ENCODE data around the gene CDK4. TPM values are rescaled to one million over a fixed set of nuclear protein-coding genes. Genes with fewer than 3 reads are reported as not detected.
A peak's percentile ranks its signal among the peaks of the same experiment; 100 is the strongest.

Gene CDK4
- total RNA-seq, 1 experiment from 2014 or later = 218 TPM

GRCh38 chr12:57741844-57742738, 10.0 kb downstream of the CDK4 start:
- H2AK5ac ChIP-seq (ENCODE audit: insufficient read length, low read length) = no peak overlapping the region
- no peak overlapping the region for H2BK5ac ChIP-seq (ENCODE audit: insufficient read length, low read length)
- peaks cover 2% of the 10 kb centered on the region; the same call in 1 of the 2 replicates for H3K4me1 ChIP-seq (ENCODE audit: insufficient read depth, low read length)
- WGBS (ENCODE audit: extremely low coverage, insufficient read length, low lambda C conversion rate) = no CpG with 5 or more reads among the region's 14 CpGs
- H3K9me3 ChIP-seq (ENCODE audit: control insufficient read depth, low read depth, low read length) = no peaks in the 10 kb centered on the region
- no peaks in the 10 kb centered on the region for H3K79me2 ChIP-seq (ENCODE audit: insufficient read depth, low read length)
- H3K4me3 Mint-ChIP-seq = peak overlapping the region; percentile 47 to 48; a peak in 4 of 5 replicates
- peak overlapping the region; percentile 4 for H3K4me2 ChIP-seq (ENCODE audit: insufficient read depth, insufficient read length, low read length)
- no peak overlapping the region for H3K56ac ChIP-seq (ENCODE audit: insufficient read length, low read depth, low read length)
- H3K4me1 Mint-ChIP-seq = peaks cover 23 to 24% of the 10 kb centered on the region in 2 experiments
- DNase-seq = peak; percentile 89
- peaks cover under 1 to 17% (median 11%) of the 10 kb centered on the region in 3 experiments; a peak in 6 of 7 replicates for H3K36me3 Mint-ChIP-seq (ENCODE audit: insufficient read depth in 1 of 3, low read depth in 3 of 3)
- no peak overlapping the region for H3K9ac ChIP-seq (ENCODE audit: extremely low read depth, insufficient read length, low read length)
- no peak overlapping the region for H3K23ac ChIP-seq (ENCODE audit: insufficient read length, low read depth, low read length)
- H3K27ac Mint-ChIP-seq = no peak overlapping the region
- no peaks in the 10 kb centered on the region for H4K20me1 ChIP-seq (ENCODE audit: control insufficient read depth, insufficient read depth, insufficient read length)
- no peak overlapping the region for H4K8ac ChIP-seq (replicated peaks; ENCODE audit: insufficient read length, low read depth, low read length)
- no peak overlapping the region for H3K18ac ChIP-seq (ENCODE audit: insufficient read length, low read depth, low read length)
- H3K79me1 ChIP-seq (ENCODE audit: insufficient read depth, low read depth, low read length, poor library complexity, severe bottlenecking) = no peaks in the 10 kb centered on the region
- H2BK20ac ChIP-seq (ENCODE audit: low read depth, low read length, poor library complexity, severe bottlenecking) = no peak overlapping the region
- no peaks in the 10 kb centered on the region for H3K9me3 Mint-ChIP-seq
- H4K91ac ChIP-seq (ENCODE audit: insufficient read length, low read depth, low read length) = no peak overlapping the region
- H3K27me3 ChIP-seq (ENCODE audit: insufficient read depth, low read length) = peaks cover 35% of the 10 kb centered on the region
- H2BK120ac ChIP-seq (ENCODE audit: low read depth, low read length, poor library complexity, severe bottlenecking) = no peak overlapping the region
- H3K23me2 ChIP-seq (ENCODE audit: insufficient read length, low read depth, low read length, poor library complexity, severe bottlenecking) = peaks cover 13% of the 10 kb centered on the region
- no peak overlapping the region for H3K27ac ChIP-seq (ENCODE audit: insufficient read length, low read depth, low read length)
- no peak overlapping the region for H2BK15ac ChIP-seq (ENCODE audit: low read depth, low read length)
- no peak overlapping the region for H3K14ac ChIP-seq (ENCODE audit: insufficient read depth, low read length)
- TF ChIP-seq CTCF (conservative IDR thresholded peaks at IDR 0.05) = peak; percentile 51; the same call in 2 of the 3 replicates
- no peak overlapping the region for H3K4ac ChIP-seq (ENCODE audit: low read depth, low read length)
- no peak overlapping the region for H2BK12ac ChIP-seq (ENCODE audit: insufficient read length, low read depth, low read length)
- no peak overlapping the region for H2AFZ ChIP-seq (ENCODE audit: low read length)
- H3T11ph ChIP-seq (ENCODE audit: low read length) = no peak overlapping the region
- no peak overlapping the region for H4K5ac ChIP-seq (ENCODE audit: insufficient read length, low read depth, low read length)
- H3K27me3 Mint-ChIP-seq (ENCODE audit: low read depth) = peaks cover 59% of the 10 kb centered on the region

All from H9 (cell line).